ENCODE data around the gene GHSR. TPM values are rescaled to one million over a fixed set of nuclear protein-coding genes. Genes with fewer than 3 reads are reported as not detected.

GHSR gene
- total RNA-seq, 3 donors from 2014 or later (not counting 1 experiment from before 2014, with no cell fraction given) = 0.38 to 1.3 (median 0.63) TPM

GRCh38 chr3:172394692-172395091 lies 53.6 kb downstream of the GHSR start:
- intact Hi-C loops (cut with micrococcal nuclease) = no loop called here
- Histone ChIP-seq H3K27me3 (ENCODE audit: control insufficient read depth, insufficient read depth, low read length) (no peaks in the 10 kb centered on the region), H3K27ac (ENCODE audit: low read length) (no peak overlapping the region), H3K4me1 (ENCODE audit: control insufficient read depth, insufficient read depth, low read length) (no peaks in the 10 kb centered on the region), H3K36me3 (ENCODE audit: control insufficient read depth, insufficient read depth, low read length) (peaks cover 15% of the 10 kb centered on the region), H3K4me3 (ENCODE audit: low read length) (no peak overlapping the region), H3K9me3 (ENCODE audit: control insufficient read depth, insufficient read depth, low read length) (no peaks in the 10 kb centered on the region)
- ATAC-seq (no peak), DNase-seq (no peak)
- Mint-ChIP-seq H3K4me3 (no peak overlapping the region), H3K36me3 (no peaks in the 10 kb centered on the region), H3K27ac (peak overlapping the region in 1 of 2 donors; percentile 71), H3K4me1 (peaks cover 23 to 25% of the 10 kb centered on the region in 2 donors), H3K9me3 (no peaks in the 10 kb centered on the region), H3K27me3 (ENCODE audit: low read depth in 2 of 2) (no peaks in the 10 kb centered on the region)
- 67% methylated on average over 1 of the region's 2 CpGs for WGBS (ENCODE audit: insufficient coverage)
- no peak for TF ChIP-seq CTCF (IDR thresholded peaks at IDR 0.05)

Other genes with a start within 250 kb of the GHSR start
- 10 to 100 TPM in 2 of 3 donors, 1 to 10 TPM in 1; 9.5 to 27.7 (median 18.4) TPM for gene TNFSF10, start 75.0 kb upstream of the GHSR start, total RNA-seq